ENCODE results near the gene COPA.

DNA sequence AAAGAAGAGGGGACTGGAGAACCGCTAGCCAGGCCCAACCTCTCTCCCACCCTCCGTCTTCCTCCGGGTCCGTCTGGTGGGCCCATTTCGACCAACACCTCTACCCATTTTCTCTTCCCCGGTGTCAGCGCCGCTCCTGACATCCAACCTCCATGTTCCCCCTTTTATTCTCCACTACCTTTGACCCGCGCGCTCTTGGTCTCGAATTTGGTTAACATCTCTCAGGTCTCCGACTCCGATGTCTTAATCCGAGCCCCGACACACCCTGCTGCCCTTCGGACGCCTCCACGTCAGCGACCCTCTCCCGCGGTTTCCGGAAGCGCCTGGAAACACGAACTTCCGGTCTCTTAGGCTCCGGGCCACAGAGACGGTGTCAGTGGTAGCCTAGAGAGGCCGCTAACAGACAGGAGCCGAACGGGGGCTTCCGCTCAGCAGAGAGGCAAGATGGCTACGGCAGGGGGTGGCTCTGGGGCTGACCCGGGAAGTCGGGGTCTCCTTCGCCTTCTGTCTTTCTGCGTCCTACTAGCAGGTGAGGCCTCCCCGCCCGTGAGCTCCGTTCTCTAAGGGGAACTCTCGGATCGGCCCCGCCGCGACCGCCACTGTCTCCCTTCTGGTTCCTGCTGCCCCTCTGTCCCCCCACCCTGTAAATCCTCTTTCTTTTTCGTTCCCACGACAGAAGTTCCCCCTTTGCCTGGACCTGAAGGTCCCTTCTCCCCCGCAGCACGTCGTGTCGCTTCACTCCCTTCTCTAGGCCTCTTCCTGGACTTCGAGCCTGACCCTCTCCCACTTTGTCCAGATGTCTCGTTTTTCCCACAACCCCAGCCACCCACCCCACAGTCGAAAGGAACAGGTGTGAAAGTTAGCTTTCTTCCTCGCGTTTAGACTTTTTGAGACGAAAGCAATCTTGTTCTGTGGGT lies at the start of gene COPA, which contains the start of gene NCSTN:
- TF ChIP-seq, protein P1, sequence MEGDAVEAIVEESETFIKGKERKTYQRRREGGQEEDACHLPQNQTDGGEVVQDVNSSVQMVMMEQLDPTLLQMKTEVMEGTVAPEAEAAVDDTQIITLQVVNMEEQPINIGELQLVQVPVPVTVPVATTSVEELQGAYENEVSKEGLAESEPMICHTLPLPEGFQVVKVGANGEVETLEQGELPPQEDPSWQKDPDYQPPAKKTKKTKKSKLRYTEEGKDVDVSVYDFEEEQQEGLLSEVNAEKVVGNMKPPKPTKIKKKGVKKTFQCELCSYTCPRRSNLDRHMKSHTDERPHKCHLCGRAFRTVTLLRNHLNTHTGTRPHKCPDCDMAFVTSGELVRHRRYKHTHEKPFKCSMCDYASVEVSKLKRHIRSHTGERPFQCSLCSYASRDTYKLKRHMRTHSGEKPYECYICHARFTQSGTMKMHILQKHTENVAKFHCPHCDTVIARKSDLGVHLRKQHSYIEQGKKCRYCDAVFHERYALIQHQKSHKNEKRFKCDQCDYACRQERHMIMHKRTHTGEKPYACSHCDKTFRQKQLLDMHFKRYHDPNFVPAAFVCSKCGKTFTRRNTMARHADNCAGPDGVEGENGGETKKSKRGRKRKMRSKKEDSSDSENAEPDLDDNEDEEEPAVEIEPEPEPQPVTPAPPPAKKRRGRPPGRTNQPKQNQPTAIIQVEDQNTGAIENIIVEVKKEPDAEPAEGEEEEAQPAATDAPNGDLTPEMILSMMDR (IDR thresholded peaks at IDR 0.05; ENCODE audit: insufficient read depth, low read length): no peak
- TF ChIP-seq POLR2AphosphoS5 (IDR thresholded peaks at IDR 0.05; ENCODE audit: low read depth) (peak; percentile 93), GABPA (IDR thresholded peaks at IDR 0.05; ENCODE audit: low read depth) (peak; percentile 91)
